ENCODE measurements around the gene STK32B.

DNA sequence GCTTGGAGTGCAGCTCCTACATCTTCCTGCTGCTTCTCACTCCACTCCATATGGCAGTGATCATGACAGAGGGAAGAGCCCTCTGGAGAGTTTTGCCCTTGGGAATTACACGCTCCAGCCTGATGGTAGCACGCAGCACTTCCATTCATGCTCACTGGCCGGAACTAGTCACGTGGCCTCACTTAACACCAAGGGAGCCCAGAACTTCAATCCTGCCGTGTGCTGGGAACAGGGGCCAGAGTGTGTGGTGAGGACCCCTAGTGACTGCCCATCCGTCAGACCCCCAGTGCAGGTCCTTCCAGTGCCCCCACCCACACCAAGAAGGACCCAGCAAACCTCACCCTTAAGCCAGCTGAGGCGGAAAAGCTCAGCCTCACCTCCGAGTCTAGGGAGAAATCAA lies 426.3 kb downstream of the STK32B start:
- TF ChIP-seq, protein P1, sequence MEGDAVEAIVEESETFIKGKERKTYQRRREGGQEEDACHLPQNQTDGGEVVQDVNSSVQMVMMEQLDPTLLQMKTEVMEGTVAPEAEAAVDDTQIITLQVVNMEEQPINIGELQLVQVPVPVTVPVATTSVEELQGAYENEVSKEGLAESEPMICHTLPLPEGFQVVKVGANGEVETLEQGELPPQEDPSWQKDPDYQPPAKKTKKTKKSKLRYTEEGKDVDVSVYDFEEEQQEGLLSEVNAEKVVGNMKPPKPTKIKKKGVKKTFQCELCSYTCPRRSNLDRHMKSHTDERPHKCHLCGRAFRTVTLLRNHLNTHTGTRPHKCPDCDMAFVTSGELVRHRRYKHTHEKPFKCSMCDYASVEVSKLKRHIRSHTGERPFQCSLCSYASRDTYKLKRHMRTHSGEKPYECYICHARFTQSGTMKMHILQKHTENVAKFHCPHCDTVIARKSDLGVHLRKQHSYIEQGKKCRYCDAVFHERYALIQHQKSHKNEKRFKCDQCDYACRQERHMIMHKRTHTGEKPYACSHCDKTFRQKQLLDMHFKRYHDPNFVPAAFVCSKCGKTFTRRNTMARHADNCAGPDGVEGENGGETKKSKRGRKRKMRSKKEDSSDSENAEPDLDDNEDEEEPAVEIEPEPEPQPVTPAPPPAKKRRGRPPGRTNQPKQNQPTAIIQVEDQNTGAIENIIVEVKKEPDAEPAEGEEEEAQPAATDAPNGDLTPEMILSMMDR (conservative IDR thresholded peaks at IDR 0.05; ENCODE audit: low read length), result no peak
- TF ChIP-seq EZH2phosphoT487 (IDR thresholded peaks at IDR 0.05; ENCODE audit: borderline replicate concordance, low read depth, low read length), result no peak
